ENCODE results near the gene TMEM54.

Gene TMEM54

GRCh38 chr1:32900956-32901822, at the start of gene TMEM54:
Gene TMEM54, minus strand, starts transcription at chr1:32901389. Its CDS starts 151 bp downstream, at chr1:32901238.
- TF ChIP-seq EZH2phosphoT487 (IDR thresholded peaks at IDR 0.05; ENCODE audit: low read length) (no peak), EZH2 (optimal IDR thresholded peaks at IDR 0.05; ENCODE audit: low read depth, low read length) (no peak), CTCF (IDR thresholded peaks at IDR 0.05; ENCODE audit: low read length) (no peak)
- Histone ChIP-seq H4K20me1 (ENCODE audit: insufficient read depth, low read length) (no peaks in the 10 kb centered on the region), H3F3A (ENCODE audit: insufficient read depth, low read length) (no peaks in the 10 kb centered on the region), H3K9me2 (replicated peaks; ENCODE audit: insufficient read depth, low read length) (no peaks in the 10 kb centered on the region), H3K4me2 (ENCODE audit: low read depth, low read length) (peak within 1 kb of the TSS; percentile 85), H3K36me3 (replicated peaks; ENCODE audit: insufficient read depth, low read length) (no peaks in the 10 kb centered on the region), H3K9ac (ENCODE audit: low read length) (no peak within 1 kb of the TSS; the same call in 1 of the 2 replicates), H2AFZ (ENCODE audit: low read length) (peak within 1 kb of the TSS; percentile 87), H3K27me3 (replicated peaks; ENCODE audit: insufficient read depth, low read length) (peaks cover 11% of the 10 kb centered on the region), H3K9me3 (replicated peaks; ENCODE audit: insufficient read depth, low read length) (no peaks in the 10 kb centered on the region), H3K79me2 (ENCODE audit: low read length) (no peaks in the 10 kb centered on the region), H3K4me3 (ENCODE audit: low read length) (peak within 1 kb of the TSS; percentile 59), H3K27ac (ENCODE audit: low read length) (no peak within 1 kb of the TSS), H3K4me1 (ENCODE audit: low read length) (no peaks in the 10 kb centered on the region)
- no peak for DNase-seq

- Histone ChIP-seq H3K9me3 (replicated peaks; ENCODE audit: insufficient read depth, low read length) (no peaks in the 10 kb centered on the region), H3K4me1 (ENCODE audit: low read length) (peaks cover 21% of the 10 kb centered on the region), H3K27me3 (replicated peaks; ENCODE audit: insufficient read depth, low read length) (no peaks in the 10 kb centered on the region), H3K36me3 (replicated peaks; ENCODE audit: insufficient read depth, low read length) (no peaks in the 10 kb centered on the region), H3K79me2 (ENCODE audit: low read length) (peaks cover 21% of the 10 kb centered on the region), H3K9me2 (replicated peaks; ENCODE audit: insufficient read depth, low read length) (no peaks in the 10 kb centered on the region), H3F3A (ENCODE audit: insufficient read depth, low read length) (peaks cover 5% of the 10 kb centered on the region; the same call in 1 of the 2 replicates), H3K4me2 (ENCODE audit: low read depth, low read length) (no peak overlapping the region), H3K27ac (ENCODE audit: low read length) (no peak overlapping the region), H3K9ac (ENCODE audit: low read length) (no peak overlapping the region), H2AFZ (ENCODE audit: low read length) (no peak overlapping the region), H3K4me3 (ENCODE audit: low read length) (no peak overlapping the region), H4K20me1 (ENCODE audit: insufficient read depth, low read length) (no peaks in the 10 kb centered on the region; the same call in 1 of the 2 replicates)
- TF ChIP-seq EZH2phosphoT487 (IDR thresholded peaks at IDR 0.05; ENCODE audit: low read length) (no peak), CTCF (IDR thresholded peaks at IDR 0.05; ENCODE audit: low read length) (no peak), EZH2 (optimal IDR thresholded peaks at IDR 0.05; ENCODE audit: low read depth, low read length) (no peak)
- DNase-seq, result no peak
Measured at GRCh38 chr1:32949519-32949918, 48.3 kb upstream of the TMEM54 start.

- Histone ChIP-seq H3K4me3 (ENCODE audit: low read length) (no peak overlapping the region), H3K9ac (ENCODE audit: low read length) (no peak overlapping the region), H3K4me1 (ENCODE audit: low read length) (peaks cover 21% of the 10 kb centered on the region), H3K79me2 (ENCODE audit: low read length) (peaks cover 18% of the 10 kb centered on the region), H4K20me1 (ENCODE audit: insufficient read depth, low read length) (no peaks in the 10 kb centered on the region; the same call in 1 of the 2 replicates), H2AFZ (ENCODE audit: low read length) (no peak overlapping the region), H3K27ac (ENCODE audit: low read length) (no peak overlapping the region), H3K36me3 (replicated peaks; ENCODE audit: insufficient read depth, low read length) (no peaks in the 10 kb centered on the region), H3F3A (ENCODE audit: insufficient read depth, low read length) (peaks cover 5% of the 10 kb centered on the region; the same call in 1 of the 2 replicates), H3K27me3 (replicated peaks; ENCODE audit: insufficient read depth, low read length) (no peaks in the 10 kb centered on the region), H3K4me2 (ENCODE audit: low read depth, low read length) (no peak overlapping the region), H3K9me3 (replicated peaks; ENCODE audit: insufficient read depth, low read length) (no peaks in the 10 kb centered on the region), H3K9me2 (replicated peaks; ENCODE audit: insufficient read depth, low read length) (no peaks in the 10 kb centered on the region)
- no peak for DNase-seq
- TF ChIP-seq EZH2 (optimal IDR thresholded peaks at IDR 0.05; ENCODE audit: low read depth, low read length) (no peak), CTCF (IDR thresholded peaks at IDR 0.05; ENCODE audit: low read length) (no peak), EZH2phosphoT487 (IDR thresholded peaks at IDR 0.05; ENCODE audit: low read length) (no peak)
Measured at GRCh38 chr1:32948905-32949304, 47.7 kb upstream of the TMEM54 start.

Measured in MM.1S (cell line).